Neural progenitor cell (in vitro differentiated cells): ENCODE data around the gene IPO8. TPM values are rescaled to one million over a fixed set of nuclear protein-coding genes. Genes with fewer than 3 reads are reported as not detected.
"Not testable (repeated sequence)": the region's sequence is repeated elsewhere in the genome, so short reads cannot be mapped to it uniquely, and the experiment has no call there.

ENCODE experiments used
- DNase-seq: peaks from one replicate; pipeline ENCODE4 v3.0.0-alpha.2; 2016; ENCODE audit warnings: low spot score
- H2AFZ ChIP-seq: fragments of 200-600 bp; sonication (generic); replicated peaks from 2 replicates; pipeline ENCODE4 v1.6.1; 2016; ENCODE audit warnings: antibody characterized with exemption
- H3F3A ChIP-seq: fragments of 200-600 bp; sonication (generic); 2 replicates; pipeline ENCODE4 v1.6.1; 2016; ENCODE audit warnings: antibody characterized with exemption, low read depth
- H3K27ac ChIP-seq: fragments of 200-600 bp; sonication (generic); 2 replicates; pipeline ENCODE4 v1.5.1; 2016; ENCODE audit warnings: mild to moderate bottlenecking
- H3K27me3 ChIP-seq: fragments of 200-600 bp; sonication (generic); 2 replicates; pipeline ENCODE4 v1.6.1; 2016; ENCODE audit warnings: mild to moderate bottlenecking, moderate library complexity
- H3K36me3 ChIP-seq: fragments of 200-600 bp; sonication (generic); 2 replicates; pipeline ENCODE4 v1.5.1; 2016
- H3K4me1 ChIP-seq: fragments of 200-600 bp; sonication (generic); 2 replicates; pipeline ENCODE4 v1.6.1; 2016; ENCODE audit warnings: mixed run types
- H3K4me2 ChIP-seq: fragments of 200-600 bp; sonication (generic); 2 replicates; pipeline ENCODE4 v1.6.1; 2016
- H3K4me3 ChIP-seq: fragments of 200-600 bp; sonication (generic); 2 replicates; pipeline ENCODE4 v1.5.1; 2016
- H3K79me2 ChIP-seq: fragments of 200-600 bp; sonication (generic); 2 replicates; pipeline ENCODE4 v1.6.1; 2016; ENCODE audit warnings: low read depth
- H3K9ac ChIP-seq: fragments of 200-600 bp; sonication (generic); 2 replicates; pipeline ENCODE4 v1.6.1; 2016
- H3K9me3 ChIP-seq: fragments of 200-600 bp; sonication (generic); 2 replicates; pipeline ENCODE4 v1.5.1; 2016; ENCODE audit warnings: low read depth
- H4K20me1 ChIP-seq: fragments of 200-600 bp; sonication (generic); 2 replicates; pipeline ENCODE4 v1.6.1; 2016; ENCODE audit warnings: low read depth
- H3K27ac Mint-ChIP-seq: 3 replicates; pipeline ENCODE4 v1.8.0; 2021; ENCODE audit warnings: mixed read lengths
- H3K27me3 Mint-ChIP-seq: 2 replicates; pipeline ENCODE4 v1.8.0; 2022; ENCODE audit warnings: low read depth, mild to moderate bottlenecking, inconsistent platforms, moderate library complexity, mixed read lengths; ENCODE audit not compliant: insufficient read depth
- H3K36me3 Mint-ChIP-seq: 3 replicates; pipeline ENCODE4 v1.8.0; 2021; ENCODE audit warnings: mixed read lengths
- H3K4me1 Mint-ChIP-seq: 3 replicates; pipeline ENCODE4 v1.8.0; 2021; ENCODE audit warnings: mixed read lengths
- H3K4me3 Mint-ChIP-seq: 3 replicates; pipeline ENCODE4 v1.8.0; 2021; ENCODE audit warnings: mild to moderate bottlenecking, moderate library complexity, mixed read lengths
- H3K9me3 Mint-ChIP-seq: 3 replicates; pipeline ENCODE4 v1.8.0; 2020; ENCODE audit warnings: mixed read lengths
- EZH2 ChIP-seq: fragments of 200-600 bp; sonication (generic); IDR thresholded peaks from 2 replicates; pipeline ENCODE4 v1.6.1; 2017; ENCODE audit warnings: antibody characterized with exemption, mild to moderate bottlenecking, moderate library complexity
- EZH2phosphoT487 ChIP-seq: fragments of 200-600 bp; sonication (generic); IDR thresholded peaks from 2 replicates; pipeline ENCODE4 v1.6.1; 2017; ENCODE audit warnings: antibody characterized with exemption
- total RNA-seq: library from RNA; depleted of rRNA; stranded (reverse); fragments of >200 nt; gene quantifications from 2 replicates; pipeline ENCODE4 v1.2.3, GENCODE V29; 2015; ENCODE audit warnings: low replicate concordance
- TF ChIP-seq, protein P1 (sequence below): fragments of 200-600 bp; sonication (generic); IDR thresholded peaks from 2 replicates; pipeline ENCODE4 v1.5.1; 2017; ENCODE audit warnings: antibody characterized with exemption, mild to moderate bottlenecking

The IPO8 gene
- total RNA-seq, 1 donor from 2014 or later, result 54.5 TPM

DNA sequence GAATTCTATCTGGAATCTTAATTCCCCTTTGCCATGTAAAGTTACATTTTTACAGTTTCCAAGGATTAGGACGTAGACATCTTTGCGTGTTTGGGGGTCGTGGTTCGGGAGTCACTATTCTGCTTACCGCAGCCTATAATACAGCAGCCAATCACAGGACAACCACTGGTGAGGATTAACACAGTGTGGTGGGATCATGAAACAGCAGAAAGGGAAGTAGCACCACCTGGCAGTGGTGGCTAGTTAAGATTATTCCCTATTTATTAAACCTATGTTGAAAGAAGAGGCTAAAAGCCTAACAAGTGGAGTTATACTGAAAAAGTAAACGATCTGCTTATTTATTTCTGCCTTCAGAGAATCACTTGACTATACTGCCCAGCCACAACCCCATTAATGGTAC, 71.7 kb downstream of the IPO8 start:
- DNase-seq, result no peak
- H3K27ac Mint-ChIP-seq, result no peak overlapping the region
- no peaks in the 10 kb centered on the region for H3K9me3 ChIP-seq
- H3K9me3 Mint-ChIP-seq, result no peaks in the 10 kb centered on the region
- H3K4me1 ChIP-seq, result no peaks in the 10 kb centered on the region
- peaks cover 6% of the 10 kb centered on the region for H3K36me3 Mint-ChIP-seq
- TF ChIP-seq EZH2, result no peak
- no peak for TF ChIP-seq EZH2phosphoT487
- TF ChIP-seq, protein P1, sequence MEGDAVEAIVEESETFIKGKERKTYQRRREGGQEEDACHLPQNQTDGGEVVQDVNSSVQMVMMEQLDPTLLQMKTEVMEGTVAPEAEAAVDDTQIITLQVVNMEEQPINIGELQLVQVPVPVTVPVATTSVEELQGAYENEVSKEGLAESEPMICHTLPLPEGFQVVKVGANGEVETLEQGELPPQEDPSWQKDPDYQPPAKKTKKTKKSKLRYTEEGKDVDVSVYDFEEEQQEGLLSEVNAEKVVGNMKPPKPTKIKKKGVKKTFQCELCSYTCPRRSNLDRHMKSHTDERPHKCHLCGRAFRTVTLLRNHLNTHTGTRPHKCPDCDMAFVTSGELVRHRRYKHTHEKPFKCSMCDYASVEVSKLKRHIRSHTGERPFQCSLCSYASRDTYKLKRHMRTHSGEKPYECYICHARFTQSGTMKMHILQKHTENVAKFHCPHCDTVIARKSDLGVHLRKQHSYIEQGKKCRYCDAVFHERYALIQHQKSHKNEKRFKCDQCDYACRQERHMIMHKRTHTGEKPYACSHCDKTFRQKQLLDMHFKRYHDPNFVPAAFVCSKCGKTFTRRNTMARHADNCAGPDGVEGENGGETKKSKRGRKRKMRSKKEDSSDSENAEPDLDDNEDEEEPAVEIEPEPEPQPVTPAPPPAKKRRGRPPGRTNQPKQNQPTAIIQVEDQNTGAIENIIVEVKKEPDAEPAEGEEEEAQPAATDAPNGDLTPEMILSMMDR, result no peak
- H2AFZ ChIP-seq, result no peak overlapping the region
- no peak overlapping the region for H3K4me2 ChIP-seq
- H3K4me3 Mint-ChIP-seq, result no peak overlapping the region
- no peaks in the 10 kb centered on the region for H3K27me3 ChIP-seq
- no peak overlapping the region for H3K4me3 ChIP-seq
- no peak overlapping the region for H3K27ac ChIP-seq
- H3K9ac ChIP-seq, result no peak overlapping the region
- no peaks in the 10 kb centered on the region for H3K4me1 Mint-ChIP-seq
- H3K27me3 Mint-ChIP-seq, result no peaks in the 10 kb centered on the region
- no peaks in the 10 kb centered on the region for H4K20me1 ChIP-seq
- no peaks in the 10 kb centered on the region for H3F3A ChIP-seq
- H3K36me3 ChIP-seq, result no peaks in the 10 kb centered on the region
- no peaks in the 10 kb centered on the region for H3K79me2 ChIP-seq

DNA sequence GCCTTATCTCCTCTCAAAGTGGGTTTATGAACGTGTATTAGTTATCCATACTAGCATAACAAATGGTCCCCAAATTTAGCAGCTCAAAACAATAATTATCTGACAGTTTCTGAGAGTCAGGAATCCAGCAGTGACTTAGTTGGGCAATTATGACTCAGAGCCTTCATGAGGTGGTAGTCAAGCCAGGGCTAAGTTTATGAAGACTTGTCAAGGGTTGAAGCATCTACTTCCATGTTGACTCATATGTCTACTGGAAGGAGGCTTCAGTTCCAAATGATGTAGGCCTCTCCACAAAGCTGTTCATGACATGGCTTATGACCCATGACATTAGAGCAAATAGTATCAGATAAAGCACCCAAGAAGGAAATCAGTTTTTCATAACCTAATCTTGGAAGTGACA, 73.2 kb downstream of the IPO8 start:
- H3K27me3 ChIP-seq, result no peaks in the 10 kb centered on the region
- H3K36me3 ChIP-seq, result no peaks in the 10 kb centered on the region
- no peaks in the 10 kb centered on the region for H3K27me3 Mint-ChIP-seq
- no peak overlapping the region for H3K4me2 ChIP-seq
- H3K4me3 ChIP-seq, result no peak overlapping the region
- no peak overlapping the region for H3K9ac ChIP-seq
- no peaks in the 10 kb centered on the region for H4K20me1 ChIP-seq
- peaks cover 2% of the 10 kb centered on the region for H3K36me3 Mint-ChIP-seq
- no peak overlapping the region for H3K4me3 Mint-ChIP-seq
- H3K79me2 ChIP-seq, result no peaks in the 10 kb centered on the region
- no peaks in the 10 kb centered on the region for H3F3A ChIP-seq
- H3K9me3 ChIP-seq, result no peaks in the 10 kb centered on the region
- no peak overlapping the region for H3K27ac ChIP-seq
- no peak overlapping the region for H3K27ac Mint-ChIP-seq
- DNase-seq, result no peak
- no peak overlapping the region for H2AFZ ChIP-seq
- TF ChIP-seq, protein P1, result no peak
- TF ChIP-seq EZH2phosphoT487, result no peak
- no peak for TF ChIP-seq EZH2
- H3K4me1 ChIP-seq, result no peaks in the 10 kb centered on the region
- no peaks in the 10 kb centered on the region for H3K9me3 Mint-ChIP-seq
- no peaks in the 10 kb centered on the region for H3K4me1 Mint-ChIP-seq

- not testable (repeated sequence) for H3F3A ChIP-seq, H3K9ac ChIP-seq, H2AFZ ChIP-seq, H3K4me1 ChIP-seq, DNase-seq, H3K36me3 ChIP-seq, H4K20me1 ChIP-seq, H3K4me1 Mint-ChIP-seq, H3K4me2 ChIP-seq, H3K27ac ChIP-seq, H3K27me3 ChIP-seq, H3K79me2 ChIP-seq, H3K27ac Mint-ChIP-seq, H3K36me3 Mint-ChIP-seq, H3K4me3 Mint-ChIP-seq, H3K9me3 ChIP-seq, H3K4me3 ChIP-seq, H3K9me3 Mint-ChIP-seq, H3K27me3 Mint-ChIP-seq
Observed at GRCh38 chr12:30621663-30622241, 73.9 kb downstream of the IPO8 start.

- H3K4me3 Mint-ChIP-seq, result no peak overlapping the region
- H3K4me1 Mint-ChIP-seq, result peaks cover 20% of the 10 kb centered on the region
- DNase-seq, result no peak
- Histone ChIP-seq H3K9ac (no peak overlapping the region), H3K79me2 (no peaks in the 10 kb centered on the region), H3K4me2 (no peak overlapping the region), H4K20me1 (no peaks in the 10 kb centered on the region), H2AFZ (no peak overlapping the region), H3K27ac (no peak overlapping the region), H3K4me1 (peaks cover 5% of the 10 kb centered on the region), H3K4me3 (no peak overlapping the region), H3K36me3 (no peaks in the 10 kb centered on the region), H3F3A (no peaks in the 10 kb centered on the region), H3K9me3 (no peaks in the 10 kb centered on the region), H3K27me3 (no peaks in the 10 kb centered on the region)
- H3K9me3 Mint-ChIP-seq, result no peaks in the 10 kb centered on the region
- H3K27ac Mint-ChIP-seq, result no peak overlapping the region
- TF ChIP-seq, protein P1, result no peak
- TF ChIP-seq EZH2, result no peak
- no peak for TF ChIP-seq EZH2phosphoT487
- peaks cover 2% of the 10 kb centered on the region for H3K36me3 Mint-ChIP-seq
- H3K27me3 Mint-ChIP-seq, result peaks cover 2% of the 10 kb centered on the region
Observed at GRCh38 chr12:30617346-30618016, 78.2 kb downstream of the IPO8 start.
